CD4-positive, alpha-beta T cell (primary cell): ENCODE data around the gene PKP4. TPM values are rescaled to one million over a fixed set of nuclear protein-coding genes. Genes with fewer than 3 reads are reported as not detected.

Experiments
- ATAC-seq: fragments of 200-7000 bp; cut with Tn5 transposase; one replicate; pipeline ENCODE4 v1.10.0; 2022; ENCODE audit warnings: mild to moderate bottlenecking; ENCODE audit not compliant: poor library complexity
- CTCF ChIA-PET: fragments of 350-600 bp; sonication (Branson Sonifier 250); formaldehyde crosslinking; loops from one replicate; lab custom pipeline; 2021; ENCODE audit warnings: antibody characterized with exemption, inconsistent platforms; lab: Charles Lee
- POLR2A ChIA-PET: fragments of 350-600 bp; sonication (Branson Sonifier 250); formaldehyde crosslinking; loops from one replicate; lab custom pipeline; 2021; ENCODE audit warnings: antibody characterized with exemption, inconsistent platforms; lab: Charles Lee
- DNase-seq, 14 experiments: peaks; one replicate each; pipeline ENCODE4 v3.0.0-alpha.2; 2013 to 2020; ENCODE audit warnings: mixed read lengths in 2 of 14
- H3K27ac ChIP-seq, 2 donors: one replicate each; pipeline versions ENCODE4 v1.5.1 to v1.7.0; 2013; ENCODE audit warnings: low read length in 2 of 2, low read depth in 1 of 2, mild to moderate bottlenecking in 1 of 2
- H3K27me3 ChIP-seq, 2 experiments: 1 replicate in 1 of 2; 2 replicates in 1 of 2; pipeline versions ENCODE4 v1.6.1 to v1.7.0; 2013; ENCODE audit warnings: low read length in 2 of 2, control low read depth in 1 of 2, mild to moderate bottlenecking in 1 of 2, moderate library complexity in 1 of 2; ENCODE audit not compliant: insufficient read depth in 2 of 2, control insufficient read depth in 1 of 2
- H3K36me3 ChIP-seq: one replicate; pipeline ENCODE4 v1.6.1; 2013; ENCODE audit warnings: low read length, control low read depth; ENCODE audit not compliant: insufficient read depth
- H3K4me1 ChIP-seq: one replicate; pipeline ENCODE4 v1.6.1; 2013; ENCODE audit warnings: low read length, control low read depth; ENCODE audit not compliant: insufficient read depth
- H3K4me3 ChIP-seq: one replicate; pipeline ENCODE4 v1.5.1; 2013; ENCODE audit warnings: mild to moderate bottlenecking, low read length, moderate library complexity
- H3K9me3 ChIP-seq, 2 experiments: 1 replicate in 1 of 2; 2 replicates in 1 of 2; pipeline versions ENCODE4 v1.6.1 to v1.7.0; 2013; ENCODE audit warnings: low read length in 2 of 2, mild to moderate bottlenecking in 2 of 2, control low read depth in 1 of 2, moderate library complexity in 1 of 2; ENCODE audit not compliant: control insufficient read depth in 1 of 2, insufficient read depth in 1 of 2
- H3K27ac Mint-ChIP-seq: one replicate; pipeline ENCODE4 v1.8.0; 2020; ENCODE audit warnings: mixed read lengths
- H3K27me3 Mint-ChIP-seq: one replicate; pipeline ENCODE4 v1.8.0; 2021; ENCODE audit warnings: mixed read lengths
- H3K36me3 Mint-ChIP-seq: one replicate; pipeline ENCODE4 v1.8.0; 2021; ENCODE audit warnings: low read depth, mixed read lengths
- H3K4me1 Mint-ChIP-seq: one replicate; pipeline ENCODE4 v1.8.0; 2021; ENCODE audit warnings: low read depth, mixed read lengths
- H3K4me3 Mint-ChIP-seq: one replicate; pipeline ENCODE4 v1.8.0; 2020; ENCODE audit warnings: mild to moderate bottlenecking, mixed read lengths
- H3K9me3 Mint-ChIP-seq: one replicate; pipeline ENCODE4 v1.8.0; 2020; ENCODE audit warnings: mixed read lengths
- CTCF ChIP-seq: fragments of 200-600 bp; IDR thresholded peaks from one replicate; pipeline ENCODE4 v1.8.0; 2022; ENCODE audit warnings: antibody characterized with exemption, mild to moderate bottlenecking
- intact Hi-C, 2 experiments: fragments of 100-400 bp; cut with DNase I in 1 of 2; cut with micrococcal nuclease in 1 of 2; formaldehyde crosslinking; loops; one replicate each; pipeline versions ENCODE4 v1.15.1 to v1.9.0; 2023 to 2025; cut with DNase I, micrococcal nuclease
- total RNA-seq, 174 experiments: library from RNA in 2 of 174; stranded (reverse) in 2 of 174; gene quantifications; one replicate each; pipeline ENCODE4 v1.2.3 and lab custom pipeline; 2021 to 2026

PKP4 gene
- total RNA-seq, 2 experiments from 2014 or later = 10.8 to 14.6 TPM

- no peaks in the 10 kb centered on the region for H3K4me1 Mint-ChIP-seq
- H3K36me3 ChIP-seq = peaks cover 36% of the 10 kb centered on the region
- H3K4me1 ChIP-seq = no peaks in the 10 kb centered on the region
These were observed 209.0 kb downstream of the PKP4 start for GRCh38 chr2:158665536-158666302.

GRCh38 chr2:158666969-158667368 is 210.2 kb downstream of the PKP4 start:
- intact Hi-C loops = no loop called here
- CTCF ChIA-PET = no interaction called here
- no peak overlapping the region for H3K4me3 Mint-ChIP-seq

More at GRCh38 chr2:158665536-158666302, 209.0 kb downstream of the PKP4 start:
- no peak overlapping the region for H3K4me3 ChIP-seq
- H3K27me3 ChIP-seq = no peaks in the 10 kb centered on the region
- ChIA-PET CTCF (no interaction called here), POLR2A (no interaction called here)
- H3K9me3 ChIP-seq = no peaks in the 10 kb centered on the region
- peaks cover 48% of the 10 kb centered on the region for H3K36me3 Mint-ChIP-seq
- ATAC-seq = no peak
- H3K27ac Mint-ChIP-seq = no peak overlapping the region
- H3K4me3 Mint-ChIP-seq = no peak overlapping the region
- no peak overlapping the region for H3K27ac ChIP-seq
- TF ChIP-seq CTCF = no peak
- DNase-seq = no peak
- no peaks in the 10 kb centered on the region for H3K9me3 Mint-ChIP-seq
- intact Hi-C loops = no loop called here
- H3K27me3 Mint-ChIP-seq = no peaks in the 10 kb centered on the region

GRCh38 chr2:158667586-158667985 is 210.8 kb downstream of the PKP4 start:
- Histone ChIP-seq H3K27ac (no peak overlapping the region), H3K27me3 (no peaks in the 10 kb centered on the region), H3K4me1 (no peaks in the 10 kb centered on the region), H3K9me3 (no peaks in the 10 kb centered on the region), H3K36me3 (peaks cover 25% of the 10 kb centered on the region), H3K4me3 (no peak overlapping the region)
- no peak for DNase-seq
- intact Hi-C loops = no loop called here
- no peaks in the 10 kb centered on the region for H3K9me3 Mint-ChIP-seq
- H3K36me3 Mint-ChIP-seq = peaks cover 44% of the 10 kb centered on the region
- POLR2A ChIA-PET = no interaction called here
- no peaks in the 10 kb centered on the region for H3K27me3 Mint-ChIP-seq
- CTCF ChIA-PET = no interaction called here
- no peaks in the 10 kb centered on the region for H3K4me1 Mint-ChIP-seq
- no peak overlapping the region for H3K4me3 Mint-ChIP-seq
- no peak for ATAC-seq
- no peak overlapping the region for H3K27ac Mint-ChIP-seq
- no peak for TF ChIP-seq CTCF

More at GRCh38 chr2:158666969-158667368, 210.2 kb downstream of the PKP4 start:
- H3K9me3 ChIP-seq = no peaks in the 10 kb centered on the region
- no peak overlapping the region for H3K4me3 ChIP-seq
- ATAC-seq (no peak), DNase-seq (no peak)
- no peaks in the 10 kb centered on the region for H3K4me1 Mint-ChIP-seq
- H3K27me3 Mint-ChIP-seq = no peaks in the 10 kb centered on the region
- peaks cover 31% of the 10 kb centered on the region for H3K36me3 ChIP-seq
- H3K4me1 ChIP-seq = no peaks in the 10 kb centered on the region
- no peaks in the 10 kb centered on the region for H3K27me3 ChIP-seq
- TF ChIP-seq CTCF = no peak
- POLR2A ChIA-PET = no interaction called here
- peaks cover 44% of the 10 kb centered on the region for H3K36me3 Mint-ChIP-seq
- no peak overlapping the region for H3K27ac ChIP-seq
- H3K9me3 Mint-ChIP-seq = no peaks in the 10 kb centered on the region
- no peak overlapping the region for H3K27ac Mint-ChIP-seq
